CD4-positive, alpha-beta T cell (primary cell): ENCODE data around the gene CDCA8. TPM values are rescaled to one million over a fixed set of nuclear protein-coding genes. Genes with fewer than 3 reads are reported as not detected.
"Not testable (repeated sequence)": the region's sequence is repeated elsewhere in the genome, so short reads cannot be mapped to it uniquely, and the experiment has no call there.

ENCODE experiments used
- ATAC-seq: fragments of 200-7000 bp; cut with Tn5 transposase; one replicate; pipeline ENCODE4 v1.10.0; 2022; ENCODE audit warnings: mild to moderate bottlenecking; ENCODE audit not compliant: poor library complexity
- CTCF ChIA-PET: fragments of 350-600 bp; sonication (Branson Sonifier 250); formaldehyde crosslinking; loops from one replicate; lab custom pipeline; 2021; ENCODE audit warnings: antibody characterized with exemption, inconsistent platforms; lab: Charles Lee
- POLR2A ChIA-PET: fragments of 350-600 bp; sonication (Branson Sonifier 250); formaldehyde crosslinking; loops from one replicate; lab custom pipeline; 2021; ENCODE audit warnings: antibody characterized with exemption, inconsistent platforms; lab: Charles Lee
- DNase-seq, 14 experiments: peaks; one replicate each; pipeline ENCODE4 v3.0.0-alpha.2; 2013 to 2020; ENCODE audit warnings: mixed read lengths in 2 of 14
- H3K27ac ChIP-seq, 2 donors: one replicate each; pipeline versions ENCODE4 v1.5.1 to v1.7.0; 2013; ENCODE audit warnings: low read length in 2 of 2, low read depth in 1 of 2, mild to moderate bottlenecking in 1 of 2
- H3K27me3 ChIP-seq, 2 experiments: 1 replicate in 1 of 2; 2 replicates in 1 of 2; pipeline versions ENCODE4 v1.6.1 to v1.7.0; 2013; ENCODE audit warnings: low read length in 2 of 2, control low read depth in 1 of 2, mild to moderate bottlenecking in 1 of 2, moderate library complexity in 1 of 2; ENCODE audit not compliant: insufficient read depth in 2 of 2, control insufficient read depth in 1 of 2
- H3K36me3 ChIP-seq: one replicate; pipeline ENCODE4 v1.6.1; 2013; ENCODE audit warnings: low read length, control low read depth; ENCODE audit not compliant: insufficient read depth
- H3K4me1 ChIP-seq: one replicate; pipeline ENCODE4 v1.6.1; 2013; ENCODE audit warnings: low read length, control low read depth; ENCODE audit not compliant: insufficient read depth
- H3K4me3 ChIP-seq: one replicate; pipeline ENCODE4 v1.5.1; 2013; ENCODE audit warnings: mild to moderate bottlenecking, low read length, moderate library complexity
- H3K9me3 ChIP-seq, 2 experiments: 1 replicate in 1 of 2; 2 replicates in 1 of 2; pipeline versions ENCODE4 v1.6.1 to v1.7.0; 2013; ENCODE audit warnings: low read length in 2 of 2, mild to moderate bottlenecking in 2 of 2, control low read depth in 1 of 2, moderate library complexity in 1 of 2; ENCODE audit not compliant: control insufficient read depth in 1 of 2, insufficient read depth in 1 of 2
- H3K27ac Mint-ChIP-seq: one replicate; pipeline ENCODE4 v1.8.0; 2020; ENCODE audit warnings: mixed read lengths
- H3K27me3 Mint-ChIP-seq: one replicate; pipeline ENCODE4 v1.8.0; 2021; ENCODE audit warnings: mixed read lengths
- H3K36me3 Mint-ChIP-seq: one replicate; pipeline ENCODE4 v1.8.0; 2021; ENCODE audit warnings: low read depth, mixed read lengths
- H3K4me1 Mint-ChIP-seq: one replicate; pipeline ENCODE4 v1.8.0; 2021; ENCODE audit warnings: low read depth, mixed read lengths
- H3K4me3 Mint-ChIP-seq: one replicate; pipeline ENCODE4 v1.8.0; 2020; ENCODE audit warnings: mild to moderate bottlenecking, mixed read lengths
- H3K9me3 Mint-ChIP-seq: one replicate; pipeline ENCODE4 v1.8.0; 2020; ENCODE audit warnings: mixed read lengths
- CTCF ChIP-seq: fragments of 200-600 bp; IDR thresholded peaks from one replicate; pipeline ENCODE4 v1.8.0; 2022; ENCODE audit warnings: antibody characterized with exemption, mild to moderate bottlenecking
- intact Hi-C, 2 experiments: fragments of 100-400 bp; cut with DNase I in 1 of 2; cut with micrococcal nuclease in 1 of 2; formaldehyde crosslinking; loops; one replicate each; pipeline versions ENCODE4 v1.15.1 to v1.9.0; 2023 to 2025; cut with DNase I, micrococcal nuclease
- total RNA-seq, 174 experiments: library from RNA in 2 of 174; stranded (reverse) in 2 of 174; gene quantifications; one replicate each; pipeline ENCODE4 v1.2.3 and lab custom pipeline; 2021 to 2026

CDCA8 gene
- total RNA-seq, 2 experiments from 2014 or later = 0.25 to 0.36 TPM

- CTCF ChIA-PET = interaction anchor here (6.9 kb wide), 1 partner anchor 75 kb away, joined by 54 read pairs; no protein-coding TSS in a partner anchor
- no peak overlapping the region for H3K4me3 ChIP-seq
- Mint-ChIP-seq H3K27ac (no peak overlapping the region), H3K27me3 (no peaks in the 10 kb centered on the region), H3K4me3 (no peak overlapping the region), H3K36me3 (peaks cover 8% of the 10 kb centered on the region), H3K4me1 (peaks cover 26% of the 10 kb centered on the region), H3K9me3 (no peaks in the 10 kb centered on the region)
- no peaks in the 10 kb centered on the region for H3K9me3 ChIP-seq
- no peaks in the 10 kb centered on the region for H3K27me3 ChIP-seq
- DNase-seq = no peak
- no peak overlapping the region for H3K27ac ChIP-seq
- POLR2A ChIA-PET = no interaction called here
- H3K4me1 ChIP-seq = peaks cover 30% of the 10 kb centered on the region
- ATAC-seq = no peak
- H3K36me3 ChIP-seq = peaks cover 8% of the 10 kb centered on the region
- TF ChIP-seq CTCF = no peak
- intact Hi-C loops = no loop called here
These were observed 14.5 kb upstream of the CDCA8 start for GRCh38 chr1:37677808-37678207.

- H3K4me1 Mint-ChIP-seq = peaks cover 9% of the 10 kb centered on the region
- CTCF ChIA-PET = interaction anchor here (1.1 to 6.9 kb wide), 4 partner anchors 10 to 85 kb away, joined by 3 to 54 read pairs (median 6); partner anchors contain the start of gene GNL2
- Histone ChIP-seq H3K9me3 (no peaks in the 10 kb centered on the region), H3K27me3 (no peaks in the 10 kb centered on the region), H3K4me1 (peaks cover 3% of the 10 kb centered on the region), H3K27ac (no peak overlapping the region), H3K4me3 (no peak overlapping the region), H3K36me3 (peaks cover 36% of the 10 kb centered on the region)
- POLR2A ChIA-PET = interaction anchor here (0.6 to 1.2 kb wide), 2 partner anchors 8 to 223 kb away, joined by 3 read pairs; no protein-coding TSS in a partner anchor
- H3K36me3 Mint-ChIP-seq = peaks cover 36% of the 10 kb centered on the region
- intact Hi-C loops = no loop called here
- TF ChIP-seq CTCF = no peak
- no peak for DNase-seq
- H3K9me3 Mint-ChIP-seq = no peaks in the 10 kb centered on the region
- H3K27ac Mint-ChIP-seq = no peak overlapping the region
- ATAC-seq = no peak
- H3K4me3 Mint-ChIP-seq = no peak overlapping the region
- no peaks in the 10 kb centered on the region for H3K27me3 Mint-ChIP-seq
These were observed 11.4 kb upstream of the CDCA8 start for GRCh38 chr1:37680933-37681332.

GRCh38 chr1:37682334-37682987 is 9.9 kb upstream of the CDCA8 start:
- intact Hi-C loops = loop anchor here (1.0 to 2.0 kb wide), 8 partner anchors 79 to 228 kb away; partner anchors contain the start of genes MEAF6 (in 2 of the 2), GNL2 (in 1 of the 2) and SNIP1 (in 1 of the 2)
- Mint-ChIP-seq H3K27me3 (no peaks in the 10 kb centered on the region), H3K4me3 (no peak overlapping the region), H3K36me3 (peaks cover 45% of the 10 kb centered on the region), H3K27ac (peak overlapping the region; percentile 58), H3K4me1 (peaks cover 9% of the 10 kb centered on the region), H3K9me3 (no peaks in the 10 kb centered on the region)
- H3K36me3 ChIP-seq = peaks cover 46% of the 10 kb centered on the region
- ChIA-PET CTCF (interaction anchor here (1.0 to 6.9 kb wide), 8 partner anchors 8 to 227 kb away, joined by 3 to 54 read pairs (median 6); partner anchors contain the start of genes CDCA8, GNL2 and MEAF6), POLR2A (interaction anchor here (0.6 to 1.7 kb wide), 6 partner anchors 8 to 232 kb away, joined by 3 to 6 read pairs (median 4); partner anchors contain the start of gene MEAF6)
- no peaks in the 10 kb centered on the region for H3K27me3 ChIP-seq
- peak; percentile 98 for ATAC-seq
- peak; percentile 67 to 86 (median 76) for DNase-seq
- H3K27ac ChIP-seq = no peak overlapping the region
- H3K4me3 ChIP-seq = no peak overlapping the region
- no peaks in the 10 kb centered on the region for H3K9me3 ChIP-seq
- H3K4me1 ChIP-seq = peaks cover 3% of the 10 kb centered on the region
- TF ChIP-seq CTCF = peak; percentile 89

GRCh38 chr1:37684182-37684581 is 8.1 kb upstream of the CDCA8 start:
- ATAC-seq, POLR2A ChIA-PET, H3K9me3 ChIP-seq, H3K27me3 ChIP-seq, H3K27me3 Mint-ChIP-seq, H3K27ac Mint-ChIP-seq, H3K9me3 Mint-ChIP-seq, H3K27ac ChIP-seq, DNase-seq, H3K4me3 ChIP-seq, intact Hi-C loops, H3K4me3 Mint-ChIP-seq: not testable (repeated sequence)
- Mint-ChIP-seq H3K4me1 (peaks cover 19% of the 10 kb centered on the region), H3K36me3 (peaks cover 54% of the 10 kb centered on the region)
- CTCF ChIA-PET = interaction anchor here (6.9 kb wide), 1 partner anchor 82 kb away, joined by 54 read pairs; no protein-coding TSS in a partner anchor
- peaks cover 10% of the 10 kb centered on the region for H3K4me1 ChIP-seq
- H3K36me3 ChIP-seq = peaks cover 47% of the 10 kb centered on the region
